ENCODE measurements around the gene COL15A1.

The COL15A1 gene

DNA sequence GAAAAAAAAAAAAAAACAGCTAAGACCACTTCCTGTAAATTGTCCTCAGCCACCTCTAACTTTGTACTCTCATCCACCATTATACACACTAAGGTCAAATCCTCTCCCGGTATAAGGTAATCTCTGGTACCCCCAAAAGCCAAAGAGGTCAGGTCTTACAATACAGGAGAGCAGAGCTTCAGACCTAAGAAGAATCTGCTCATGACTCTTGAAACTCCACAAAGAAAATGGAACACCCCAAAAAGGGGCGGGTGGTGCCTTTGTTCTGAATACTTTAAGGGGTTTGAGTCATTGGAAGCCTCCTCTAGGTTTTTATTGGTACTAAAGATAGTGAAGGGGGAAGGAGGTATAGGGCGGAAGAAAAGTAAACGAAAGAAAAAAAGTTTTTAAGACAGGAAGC, 69.8 kb downstream of the COL15A1 start:
- no peaks in the 10 kb centered on the region for H3K27me3 ChIP-seq (replicated peaks)
- TF ChIP-seq, protein P1, sequence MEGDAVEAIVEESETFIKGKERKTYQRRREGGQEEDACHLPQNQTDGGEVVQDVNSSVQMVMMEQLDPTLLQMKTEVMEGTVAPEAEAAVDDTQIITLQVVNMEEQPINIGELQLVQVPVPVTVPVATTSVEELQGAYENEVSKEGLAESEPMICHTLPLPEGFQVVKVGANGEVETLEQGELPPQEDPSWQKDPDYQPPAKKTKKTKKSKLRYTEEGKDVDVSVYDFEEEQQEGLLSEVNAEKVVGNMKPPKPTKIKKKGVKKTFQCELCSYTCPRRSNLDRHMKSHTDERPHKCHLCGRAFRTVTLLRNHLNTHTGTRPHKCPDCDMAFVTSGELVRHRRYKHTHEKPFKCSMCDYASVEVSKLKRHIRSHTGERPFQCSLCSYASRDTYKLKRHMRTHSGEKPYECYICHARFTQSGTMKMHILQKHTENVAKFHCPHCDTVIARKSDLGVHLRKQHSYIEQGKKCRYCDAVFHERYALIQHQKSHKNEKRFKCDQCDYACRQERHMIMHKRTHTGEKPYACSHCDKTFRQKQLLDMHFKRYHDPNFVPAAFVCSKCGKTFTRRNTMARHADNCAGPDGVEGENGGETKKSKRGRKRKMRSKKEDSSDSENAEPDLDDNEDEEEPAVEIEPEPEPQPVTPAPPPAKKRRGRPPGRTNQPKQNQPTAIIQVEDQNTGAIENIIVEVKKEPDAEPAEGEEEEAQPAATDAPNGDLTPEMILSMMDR (IDR thresholded peaks at IDR 0.05; ENCODE audit: low read depth, low read length, missing control alignments) = no peak
- no peaks in the 10 kb centered on the region for H3K36me3 ChIP-seq (replicated peaks)
- in situ Hi-C loops (cut with HindIII; ENCODE audit: low pct_ligation_motif_present, low sequenced_read_pairs) = no loop called here
- no peak overlapping the region for H3K27ac ChIP-seq
- H3K4me3 ChIP-seq (ENCODE audit: low read depth, low read length) = no peak overlapping the region
- no peak for DNase-seq

DNA sequence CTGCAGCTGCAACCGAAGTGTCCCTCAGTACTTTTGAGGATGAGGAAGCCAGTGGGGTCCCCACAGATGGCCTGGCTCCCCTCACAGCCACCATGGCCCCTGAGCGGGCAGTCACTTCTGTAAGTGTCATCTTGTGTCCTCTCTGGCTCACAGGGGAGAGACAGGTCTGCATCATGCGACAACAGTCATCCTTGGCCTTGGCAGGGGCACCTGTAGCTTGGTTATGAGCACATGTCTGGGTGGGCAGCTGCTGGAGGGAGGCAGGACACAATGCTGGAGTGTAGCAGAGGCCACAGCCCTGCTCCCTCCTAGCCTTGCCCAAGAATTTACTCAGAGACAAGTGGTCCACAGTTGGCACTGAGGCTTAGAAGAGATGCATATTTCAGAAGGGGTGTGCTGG, 71.7 kb downstream of the COL15A1 start:
- Histone ChIP-seq H3K36me3 (replicated peaks) (no peaks in the 10 kb centered on the region), H3K27ac (no peak overlapping the region), H3K4me3 (ENCODE audit: low read depth, low read length) (no peak overlapping the region), H3K27me3 (replicated peaks) (no peaks in the 10 kb centered on the region)
- DNase-seq = no peak
- in situ Hi-C loops (cut with HindIII; ENCODE audit: low pct_ligation_motif_present, low sequenced_read_pairs) = no loop called here
- TF ChIP-seq, protein P1 (IDR thresholded peaks at IDR 0.05; ENCODE audit: low read depth, low read length, missing control alignments) = no peak

DNA sequence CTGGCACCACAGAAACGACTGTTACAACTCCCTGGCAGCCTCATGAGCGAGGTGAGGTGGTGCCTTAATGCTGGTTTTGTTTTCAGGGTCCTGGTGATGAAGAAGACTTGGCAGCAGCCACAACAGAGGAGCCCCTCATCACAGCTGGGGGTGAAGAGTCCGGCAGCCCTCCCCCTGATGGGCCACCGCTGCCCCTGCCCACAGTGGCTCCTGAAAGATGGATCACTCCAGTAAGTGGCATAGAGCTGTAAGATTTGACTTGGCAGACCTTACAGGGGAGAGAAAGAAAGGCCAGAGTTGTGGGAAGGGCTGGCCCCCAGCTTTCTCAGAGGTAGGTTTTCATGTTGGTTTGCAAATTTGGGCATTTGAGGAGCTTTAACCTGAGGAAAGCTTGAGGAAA, 72.2 kb downstream of the COL15A1 start:
- DNase-seq = no peak
- Histone ChIP-seq H3K4me3 (ENCODE audit: low read depth, low read length) (no peak overlapping the region), H3K27me3 (replicated peaks) (no peaks in the 10 kb centered on the region), H3K36me3 (replicated peaks) (no peaks in the 10 kb centered on the region), H3K27ac (no peak overlapping the region)
- TF ChIP-seq, protein P1 (IDR thresholded peaks at IDR 0.05; ENCODE audit: low read depth, low read length, missing control alignments) = no peak
- in situ Hi-C loops (cut with HindIII; ENCODE audit: low pct_ligation_motif_present, low sequenced_read_pairs) = no loop called here

DNA sequence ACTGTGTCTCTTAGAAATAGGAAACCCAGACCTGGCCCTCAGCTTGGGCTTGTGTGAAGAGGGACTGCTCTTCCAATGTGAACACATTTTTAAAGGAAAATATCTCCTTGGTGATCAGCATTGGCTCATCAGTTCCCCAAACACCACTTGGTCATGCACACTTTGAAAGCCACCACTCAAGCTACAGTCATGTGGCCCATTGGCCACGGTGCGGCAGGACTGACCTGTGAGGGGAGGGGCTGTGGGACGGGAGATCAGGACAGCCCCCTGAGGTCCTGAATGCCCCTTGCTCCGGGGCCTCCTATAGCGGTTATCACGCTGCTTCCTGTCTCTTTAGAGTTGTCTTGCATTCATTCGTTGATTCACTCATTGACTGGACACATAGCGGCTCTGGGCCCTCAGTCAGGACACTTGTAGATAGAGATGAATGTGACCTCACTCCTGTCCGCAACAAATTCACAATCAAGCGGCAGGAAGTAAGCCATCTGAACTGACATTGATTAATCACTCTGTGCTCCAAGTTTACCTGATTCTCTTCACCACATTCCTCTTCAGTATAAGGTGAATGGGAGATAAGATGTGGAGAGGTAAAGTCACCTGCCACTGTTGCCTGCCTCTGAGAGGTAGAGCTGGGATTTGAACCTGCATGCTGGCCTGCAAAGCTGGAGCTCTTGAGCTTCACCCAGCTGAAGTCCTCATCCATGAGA, 73.1 kb downstream of the COL15A1 start:
- Histone ChIP-seq H3K27ac (no peak overlapping the region), H3K27me3 (replicated peaks) (no peaks in the 10 kb centered on the region), H3K4me3 (ENCODE audit: low read depth, low read length) (no peak overlapping the region), H3K36me3 (replicated peaks) (no peaks in the 10 kb centered on the region)
- DNase-seq = no peak
- TF ChIP-seq, protein P1 (IDR thresholded peaks at IDR 0.05; ENCODE audit: low read depth, low read length, missing control alignments) = no peak
- in situ Hi-C loops (cut with HindIII; ENCODE audit: low pct_ligation_motif_present, low sequenced_read_pairs) = no loop called here

DNA sequence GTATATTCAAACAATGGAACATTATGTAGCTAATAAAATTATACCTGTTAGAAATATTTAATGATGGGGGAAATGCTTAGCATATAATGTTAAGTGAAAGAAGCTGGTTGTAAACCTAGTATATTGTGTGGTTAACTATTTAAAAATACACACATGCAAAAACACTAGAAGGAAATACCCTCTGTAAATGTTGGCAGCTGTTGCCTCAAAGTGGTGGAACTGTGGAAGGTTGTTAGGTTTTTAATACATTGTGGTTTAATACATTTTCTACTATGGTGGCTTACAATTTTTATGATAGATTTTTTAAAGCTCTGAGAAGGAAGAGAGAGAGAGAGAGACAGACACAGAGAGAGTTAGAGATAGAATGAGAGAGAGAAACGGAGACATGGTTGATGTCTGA, 74.9 kb downstream of the COL15A1 start:
- no peaks in the 10 kb centered on the region for H3K27me3 ChIP-seq (replicated peaks)
- no peaks in the 10 kb centered on the region for H3K36me3 ChIP-seq (replicated peaks)
- TF ChIP-seq, protein P1 (IDR thresholded peaks at IDR 0.05; ENCODE audit: low read depth, low read length, missing control alignments) = no peak
- peak overlapping the region; percentile 96 for H3K27ac ChIP-seq
- DNase-seq = no peak
- H3K4me3 ChIP-seq (ENCODE audit: low read depth, low read length) = no peak overlapping the region
- in situ Hi-C loops (cut with HindIII; ENCODE audit: low pct_ligation_motif_present, low sequenced_read_pairs) = no loop called here
